HG02610 (cell line): ENCODE measurements around the gene MSANTD2.
A peak's percentile ranks its signal among the peaks of the same experiment; 100 is the strongest.

Experiments
- ATAC-seq: cut with Tn5 transposase; IDR thresholded peaks from one replicate; pipeline ENCODE4 v1.9.1; 2021; ENCODE audit warnings: mild to moderate bottlenecking, moderate library complexity; ENCODE audit not compliant: unreplicated experiment

Gene MSANTD2

DNA sequence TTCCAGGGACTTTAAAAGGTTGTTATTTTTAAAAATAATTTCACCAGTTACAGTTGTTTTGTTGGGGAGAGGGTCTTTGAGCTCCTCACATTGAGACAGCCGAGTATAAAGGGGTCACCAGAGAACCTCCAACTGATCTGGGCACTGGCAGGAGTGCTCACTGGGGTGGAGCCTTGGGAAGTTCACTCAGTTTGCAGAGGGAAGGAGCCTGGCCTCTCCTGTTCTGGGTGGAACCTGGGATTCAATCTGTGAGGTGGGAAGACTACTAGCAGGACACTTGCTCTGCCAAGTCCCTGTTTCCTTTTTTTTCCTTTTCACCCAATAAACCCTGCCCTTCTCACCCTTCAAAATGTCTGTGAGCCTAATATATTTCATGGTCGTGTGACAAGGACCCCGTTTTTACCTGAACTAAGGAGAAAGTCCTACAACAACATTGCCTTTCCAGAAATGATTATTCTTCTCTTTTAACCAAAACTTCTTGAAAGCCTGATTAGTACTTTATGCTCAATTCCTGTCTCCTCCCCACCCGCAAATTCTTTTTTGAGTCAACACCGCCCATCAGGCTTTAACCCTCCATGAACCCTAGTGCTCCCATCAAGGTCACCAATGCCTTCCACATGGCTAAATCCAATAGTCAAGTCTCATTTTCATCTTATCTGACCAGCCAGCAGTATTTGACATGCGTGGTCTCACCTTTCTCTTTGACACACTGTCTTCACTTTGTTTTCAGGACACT, 22.0 kb upstream of the MSANTD2 start:
- no peak for ATAC-seq

DNA sequence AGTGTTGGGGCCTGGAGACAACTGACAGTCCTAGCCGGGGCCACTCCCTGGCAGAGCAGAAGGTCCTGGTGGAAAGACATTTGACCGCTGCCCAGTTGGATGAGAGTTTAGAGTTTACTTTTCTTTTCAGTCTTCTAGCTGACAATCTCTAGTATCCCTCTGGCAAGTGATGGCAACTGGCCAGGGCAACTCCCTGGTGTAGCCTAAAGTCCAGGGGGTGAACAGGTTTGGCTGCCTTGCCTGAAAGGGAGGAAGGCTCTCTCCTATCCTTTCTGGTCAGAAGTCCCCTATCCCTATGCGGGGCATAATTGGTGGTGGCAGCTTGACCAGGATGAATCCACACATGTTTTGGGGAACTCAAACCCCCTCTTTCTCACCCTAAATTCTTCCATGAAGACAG, 16.8 kb upstream of the MSANTD2 start:
- ATAC-seq: no peak

DNA sequence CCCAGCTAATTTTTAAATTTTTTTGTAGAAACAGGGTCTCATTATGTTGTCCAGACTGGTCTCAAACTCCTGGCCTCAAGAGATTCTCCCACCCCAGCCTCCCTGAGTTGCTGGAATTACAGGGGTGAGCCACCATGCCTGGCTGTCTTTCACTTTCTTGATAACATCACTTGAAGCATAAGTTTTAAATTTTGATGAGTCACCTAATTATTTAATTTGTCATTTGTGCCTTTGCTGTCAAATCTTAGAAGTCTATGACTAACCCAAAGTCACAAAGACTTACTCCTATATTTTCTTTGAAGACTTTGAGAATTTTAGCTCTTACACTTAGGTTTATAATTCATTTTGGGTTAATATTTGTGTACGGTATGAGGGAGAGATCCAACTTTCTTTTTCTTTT, 14.5 kb upstream of the MSANTD2 start:
- no peak for ATAC-seq

DNA sequence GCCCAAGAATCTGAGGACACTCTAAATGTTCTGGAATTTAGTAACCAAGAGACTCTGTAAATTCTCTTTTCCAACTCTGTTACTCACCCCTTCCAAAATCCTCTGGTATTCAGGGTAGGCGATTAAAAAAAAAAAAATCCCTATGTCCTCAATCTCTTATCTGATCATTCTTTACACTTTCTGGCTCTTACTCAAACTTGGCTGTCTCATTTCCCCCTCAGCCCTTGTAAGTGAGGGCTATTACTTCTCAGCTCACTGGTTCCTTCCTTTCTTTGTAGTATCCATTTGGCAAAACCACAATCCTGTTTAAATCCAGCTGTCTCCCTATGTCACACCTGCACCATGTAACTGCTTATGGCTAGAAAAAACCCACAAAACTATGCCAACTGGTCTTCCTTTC, 12.7 kb upstream of the MSANTD2 start:
- no peak for ATAC-seq

DNA sequence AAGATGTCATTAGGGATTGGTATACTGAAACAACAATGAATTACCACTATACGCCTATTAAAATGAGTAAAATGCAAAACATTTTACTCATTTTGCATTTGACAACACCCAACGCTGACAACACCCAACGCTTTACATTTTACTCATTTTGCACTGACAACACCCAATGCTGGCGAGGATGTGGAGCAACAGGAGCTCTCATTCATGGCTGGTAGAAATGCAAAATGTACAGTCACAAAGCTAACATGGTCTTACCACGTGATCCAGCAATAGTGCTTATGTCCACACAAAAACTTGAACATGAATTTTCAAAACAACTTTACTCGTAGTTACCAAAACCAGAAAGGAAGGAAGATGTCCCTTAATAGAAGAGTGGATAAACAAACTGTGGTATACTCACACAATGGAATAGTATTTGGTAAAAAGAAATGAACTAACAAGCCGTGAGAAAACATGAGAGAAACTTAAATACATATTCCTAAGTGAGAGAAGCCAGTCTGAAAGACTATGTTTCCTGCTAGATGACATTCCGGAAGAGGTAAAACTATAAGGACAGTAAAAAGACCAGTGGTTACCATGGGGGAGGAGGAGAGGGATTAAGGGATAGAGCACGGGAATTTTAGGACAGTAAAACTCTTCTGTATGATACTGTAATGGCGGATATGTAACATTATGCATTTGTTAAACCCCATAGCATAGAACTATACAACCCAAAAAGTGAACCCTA, 11.4 kb upstream of the MSANTD2 start:
- ATAC-seq: no peak

DNA sequence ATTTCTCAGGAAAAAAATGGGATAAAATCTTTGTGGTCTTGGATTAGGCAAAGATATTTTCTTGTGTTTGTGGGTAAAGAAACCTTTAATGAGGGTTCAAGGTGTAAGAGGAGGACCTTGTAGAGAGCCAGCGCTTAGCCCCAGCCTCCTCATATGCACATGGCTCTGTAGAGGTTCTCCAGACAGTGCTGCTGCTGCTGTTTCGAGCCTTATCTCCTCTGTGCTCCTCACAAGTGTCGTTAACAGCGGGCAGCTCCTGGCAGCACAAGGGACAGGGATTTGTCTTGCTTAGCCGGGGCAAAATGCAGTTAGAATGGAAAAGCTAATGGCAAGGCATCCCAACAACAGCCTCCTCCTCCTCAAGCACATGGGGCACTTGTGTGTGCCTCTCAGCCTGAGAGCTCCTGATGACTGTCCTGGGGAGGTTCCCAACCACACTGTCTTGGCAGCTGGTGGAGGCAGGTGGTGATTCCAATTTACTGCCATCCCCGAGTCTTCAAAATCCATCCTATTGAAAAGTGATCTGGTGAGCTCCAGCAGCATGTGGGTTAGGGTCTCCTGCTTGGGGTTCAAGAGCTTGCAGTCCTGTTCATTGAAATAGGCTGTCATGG, 7.6 kb upstream of the MSANTD2 start:
- ATAC-seq: no peak

DNA sequence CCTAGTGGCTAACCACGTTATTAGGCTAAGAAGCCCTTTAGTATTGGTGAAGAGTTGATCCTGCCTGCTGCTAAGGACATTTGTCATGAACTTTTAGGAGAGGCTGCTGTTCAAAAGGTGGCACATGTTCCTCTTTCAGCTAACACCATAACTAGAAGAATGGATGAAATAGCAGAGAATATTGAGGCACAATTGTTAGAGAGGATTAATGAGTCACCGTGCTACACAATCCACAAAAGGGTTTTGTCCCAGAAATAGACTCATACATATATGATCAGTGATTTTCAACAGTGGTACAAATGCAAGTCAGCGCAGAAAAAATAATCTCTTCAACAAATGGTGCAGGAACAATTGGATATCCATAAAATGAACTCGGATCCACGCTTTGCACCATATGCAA, 7.0 kb upstream of the MSANTD2 start:
- no peak for ATAC-seq

DNA sequence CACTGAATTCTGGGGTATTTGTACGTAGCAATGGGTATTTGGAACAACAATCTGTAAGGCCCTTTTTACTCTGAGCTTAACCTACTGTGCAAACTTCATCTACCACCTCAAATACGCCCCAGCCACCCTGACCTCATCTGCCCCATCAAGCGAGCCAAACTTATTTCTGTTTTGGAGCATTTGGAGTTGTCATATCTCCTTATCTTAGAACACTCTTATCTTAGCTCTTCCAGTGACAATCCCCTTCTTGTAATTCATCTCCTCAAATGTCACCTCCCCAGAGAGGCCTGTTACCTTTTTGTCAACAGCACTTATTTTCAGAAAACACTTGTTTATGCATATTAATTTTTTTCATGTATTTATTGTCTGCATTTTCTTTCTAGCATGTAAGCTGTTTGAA, 4.7 kb upstream of the MSANTD2 start:
- ATAC-seq: no peak

DNA sequence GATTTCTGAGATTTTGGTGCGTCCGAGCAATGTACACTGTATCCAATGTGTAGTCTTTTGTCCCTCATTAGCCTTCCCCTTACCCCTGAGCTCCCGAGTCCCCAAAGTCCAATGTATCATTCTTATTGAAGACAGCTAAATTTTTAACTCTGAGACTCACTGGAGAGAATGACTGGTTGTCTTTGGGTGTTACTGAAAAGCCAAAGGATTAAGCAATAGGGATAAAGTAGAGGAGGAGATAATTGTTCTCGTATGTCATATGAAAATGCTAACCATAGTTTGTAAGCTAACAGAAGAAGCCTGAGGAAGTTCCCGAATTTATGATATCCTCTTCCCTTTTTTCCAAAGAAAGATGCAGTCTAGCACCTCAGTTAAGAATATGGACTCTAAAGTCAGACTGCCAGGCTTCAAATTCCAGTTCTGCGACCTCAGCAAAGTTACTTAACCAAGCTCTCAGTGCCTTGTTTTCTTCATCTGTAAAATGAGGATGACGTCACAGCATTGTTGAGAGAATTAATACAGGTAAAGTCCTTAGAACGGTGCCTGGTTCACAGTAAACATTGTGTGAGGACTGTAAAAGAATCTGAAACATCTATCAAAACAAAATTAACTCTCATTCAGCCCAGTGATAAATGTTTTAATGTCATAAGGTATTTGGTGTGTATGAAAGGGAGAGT, 1.6 kb upstream of the MSANTD2 start:
- ATAC-seq: no peak

DNA sequence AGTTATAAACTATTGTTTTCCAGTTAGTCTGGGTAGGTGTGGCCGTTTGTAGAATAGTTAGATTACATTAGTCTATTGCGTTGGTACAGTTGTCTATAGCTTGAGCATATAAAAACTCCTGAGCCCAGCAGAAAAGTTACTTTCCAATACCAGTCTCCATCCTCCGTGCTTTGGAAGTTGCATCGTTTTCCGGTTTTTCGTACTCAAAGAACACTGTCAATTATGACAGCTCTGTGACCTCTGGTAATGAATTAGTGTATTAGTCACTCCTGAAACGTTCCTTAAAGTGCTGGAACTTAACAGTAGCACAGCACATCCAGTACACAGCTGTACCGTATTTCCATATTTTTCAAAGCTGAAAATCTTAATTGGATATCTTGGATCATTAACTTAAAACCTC, 808 bp upstream of the MSANTD2 start:
- ATAC-seq: no peak

DNA sequence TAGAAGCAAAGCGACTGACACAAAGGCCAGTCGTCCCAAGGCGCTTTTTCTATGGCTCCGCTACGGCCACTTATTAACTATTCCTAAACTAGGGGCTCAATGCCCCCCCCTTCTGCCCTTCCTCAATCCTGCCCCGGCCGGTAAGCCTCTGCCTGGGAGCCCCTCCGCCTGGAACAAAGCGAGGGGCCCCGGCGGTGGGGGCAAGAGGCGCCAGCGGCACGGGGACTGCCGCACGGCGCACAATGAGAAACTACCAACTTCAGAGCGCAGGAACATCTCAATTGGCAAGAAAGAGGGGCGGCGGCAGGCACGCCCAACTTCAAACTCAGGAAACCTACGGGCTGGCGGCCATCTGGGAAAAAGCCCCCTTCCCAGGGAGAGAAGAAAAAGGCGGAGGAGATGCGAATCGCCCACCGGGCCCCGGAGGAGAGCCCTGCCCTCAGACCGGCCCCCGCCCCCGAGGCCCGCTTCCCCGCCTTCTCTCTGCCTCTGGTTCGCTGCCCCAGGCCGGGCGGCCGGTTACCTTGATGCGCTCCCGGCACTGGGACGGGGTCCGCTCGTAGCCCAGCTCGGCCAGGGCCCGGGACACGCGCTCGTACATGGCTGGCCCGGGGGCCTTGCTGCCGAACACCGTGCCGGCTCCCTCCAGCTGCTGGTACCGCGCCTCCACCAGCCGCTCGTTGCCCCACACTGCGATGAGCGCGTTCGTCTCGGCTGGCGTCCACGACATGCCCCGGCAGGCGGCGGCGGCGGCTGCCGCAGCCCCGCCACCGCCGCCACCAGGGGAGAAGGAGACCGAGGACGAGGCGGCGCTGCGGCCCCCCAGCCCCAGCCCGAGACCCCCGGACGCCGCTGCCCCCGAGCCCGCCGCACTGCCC, 619 bp downstream of the MSANTD2 start:
- peak; percentile 39 for ATAC-seq

DNA sequence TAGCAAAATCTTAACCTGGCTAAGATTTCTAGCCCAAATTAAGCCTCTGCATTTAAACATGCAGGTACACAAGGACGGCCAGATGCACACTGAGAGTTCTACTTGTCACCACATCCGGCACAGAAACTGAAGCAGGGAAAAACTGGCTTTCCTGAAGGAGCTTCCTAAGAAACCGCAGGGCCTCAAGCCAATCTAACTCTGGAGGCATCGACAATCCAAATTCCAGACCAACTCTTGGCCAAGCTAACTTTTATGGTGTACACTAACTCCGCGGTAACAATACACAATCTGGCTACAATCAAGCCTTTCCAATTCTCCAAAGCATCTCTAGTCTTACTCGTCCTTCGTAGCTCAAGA, 1.2 kb downstream of the MSANTD2 start:
- ATAC-seq: peak; percentile 16

DNA sequence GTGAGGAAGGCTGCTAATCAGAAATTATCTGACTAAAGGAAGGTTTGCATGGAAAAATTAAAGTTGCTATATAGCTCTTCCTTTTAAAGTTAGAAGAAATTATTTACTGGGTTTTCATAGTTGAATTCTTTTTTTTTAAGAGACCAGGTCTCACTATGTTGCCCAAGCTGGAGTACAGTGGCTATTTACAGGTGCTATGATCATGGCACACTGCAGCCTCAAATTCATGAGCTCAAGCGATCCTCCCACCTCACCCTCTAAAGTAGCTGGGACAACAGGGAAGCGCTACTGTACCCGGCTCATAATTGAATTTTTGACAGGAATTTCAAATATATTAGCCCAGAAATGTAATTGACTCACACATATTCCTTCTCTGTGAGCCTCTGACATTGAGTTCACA, 3.9 kb downstream of the MSANTD2 start:
- ATAC-seq: no peak

DNA sequence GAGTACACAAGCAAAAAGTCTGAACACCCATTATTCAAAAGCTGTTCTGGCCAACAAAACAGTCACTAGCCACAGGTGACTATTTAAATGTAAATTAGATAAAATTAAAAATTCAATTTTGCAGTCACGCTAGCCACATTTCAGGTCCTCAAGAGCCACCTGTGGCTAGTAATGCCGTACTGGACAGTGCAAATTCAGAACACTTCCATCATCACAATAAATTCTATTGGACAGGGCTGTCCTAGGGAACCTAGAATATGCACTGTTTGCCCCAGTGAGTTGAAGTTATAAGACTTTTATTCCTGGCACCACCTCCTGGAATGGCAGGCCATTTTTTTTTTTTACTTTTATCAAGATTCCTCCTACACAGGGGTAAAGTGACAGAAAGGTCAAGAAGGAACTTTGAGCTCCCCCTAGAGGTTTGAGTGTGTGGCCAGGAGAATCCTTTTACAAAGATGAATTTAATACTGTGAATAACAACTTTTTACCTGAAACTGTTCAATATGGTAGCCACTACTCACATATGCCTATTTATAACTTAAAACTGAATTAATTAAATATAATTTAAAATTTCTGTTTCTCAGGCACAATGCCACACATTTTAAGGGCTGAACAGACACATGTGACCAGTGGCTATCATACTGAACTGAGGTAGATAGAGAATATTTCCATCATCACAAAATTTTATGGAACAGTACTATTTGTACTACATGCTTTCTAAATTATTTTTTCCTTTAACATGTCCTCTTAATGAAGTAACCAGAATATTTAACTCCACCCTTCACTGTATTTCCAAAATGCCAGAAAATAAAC, 6.5 kb downstream of the MSANTD2 start:
- no peak for ATAC-seq

DNA sequence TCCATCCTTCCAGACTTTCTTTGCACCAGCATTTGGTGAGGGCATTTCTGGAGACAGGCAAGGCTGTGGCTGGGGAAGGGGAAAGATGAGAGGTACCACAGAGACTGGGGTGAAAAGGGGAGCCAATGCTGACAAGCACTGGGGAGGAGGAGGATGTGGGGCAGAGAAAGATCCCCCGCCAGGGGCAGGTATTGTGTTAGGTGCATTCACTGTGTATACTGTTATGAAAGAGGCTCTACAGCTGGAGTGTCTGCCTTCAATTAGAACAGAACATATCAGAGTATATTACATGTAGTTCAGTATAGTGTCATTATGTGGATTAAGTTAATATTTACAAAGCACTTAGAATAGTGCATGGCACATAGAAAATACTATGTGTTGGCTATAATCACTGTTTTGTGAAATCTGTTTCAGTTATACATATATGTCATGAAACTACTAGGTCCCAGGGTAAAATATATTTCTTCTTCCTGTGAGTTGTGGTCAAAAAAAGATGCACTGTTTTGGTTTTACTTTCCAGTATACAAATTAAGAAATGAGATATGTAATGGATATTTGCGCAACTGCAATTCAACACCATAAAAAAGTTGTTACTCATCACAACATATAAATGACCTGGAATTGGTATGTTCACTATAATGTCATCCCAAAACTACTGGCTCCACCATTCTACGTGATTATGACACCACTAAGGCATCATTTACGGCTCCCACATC, 8.4 kb downstream of the MSANTD2 start:
- peak; percentile 71 for ATAC-seq

DNA sequence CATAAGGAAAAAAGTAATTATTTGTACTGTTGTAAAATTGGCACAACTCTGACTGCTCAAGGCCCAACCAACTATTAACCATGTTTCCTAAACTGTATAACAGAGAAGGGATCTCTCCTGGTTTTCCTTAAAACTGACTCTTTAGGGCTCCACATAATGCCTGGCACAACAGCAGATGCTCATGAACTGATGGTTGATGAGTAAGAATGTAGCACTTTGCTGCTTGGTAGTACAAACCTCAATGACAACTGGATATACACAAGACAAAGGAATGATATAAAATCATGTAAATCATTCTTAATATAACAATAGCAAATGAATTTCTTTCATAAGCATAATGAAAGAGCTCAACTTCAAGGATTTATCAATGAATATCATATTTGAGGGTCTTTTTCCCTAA, 11.7 kb downstream of the MSANTD2 start:
- ATAC-seq: no peak

DNA sequence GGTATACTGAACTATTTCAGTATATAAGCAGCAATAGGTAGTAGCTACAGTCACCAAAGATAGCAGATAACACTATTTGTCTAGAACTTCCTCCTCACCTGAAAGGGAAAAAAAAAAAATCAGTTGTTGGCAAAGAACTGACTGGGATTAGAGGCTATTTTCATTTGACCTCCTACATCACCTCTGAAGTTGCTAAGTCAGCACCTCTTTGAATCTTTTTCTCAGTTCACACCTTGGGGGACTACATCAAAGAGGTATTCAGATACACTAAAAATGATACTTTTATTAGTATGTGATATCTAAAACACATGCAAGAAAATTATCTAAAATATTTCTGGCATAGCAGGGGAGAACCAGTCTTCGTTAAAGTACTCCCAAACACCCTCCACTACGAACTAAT, 16.2 kb downstream of the MSANTD2 start:
- ATAC-seq: no peak

DNA sequence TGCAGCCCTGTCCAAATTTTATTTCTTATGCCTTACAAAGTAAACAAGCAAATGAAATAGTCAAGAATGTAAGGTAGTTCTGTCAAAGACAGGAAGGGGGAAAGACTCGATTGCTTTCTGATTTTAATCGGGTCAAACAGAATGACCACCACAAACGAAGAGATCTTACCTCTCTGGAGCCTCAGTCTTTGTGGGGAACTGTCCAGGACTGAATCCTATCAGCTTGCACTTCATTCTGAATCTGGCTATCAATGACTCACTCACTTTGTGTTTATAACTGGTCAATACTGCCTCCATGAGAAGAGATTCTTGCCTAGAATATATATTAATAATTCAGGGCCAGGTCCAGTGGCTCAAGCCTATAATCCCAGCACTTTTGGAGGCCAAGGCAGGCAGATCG, 17.2 kb downstream of the MSANTD2 start:
- ATAC-seq: no peak

DNA sequence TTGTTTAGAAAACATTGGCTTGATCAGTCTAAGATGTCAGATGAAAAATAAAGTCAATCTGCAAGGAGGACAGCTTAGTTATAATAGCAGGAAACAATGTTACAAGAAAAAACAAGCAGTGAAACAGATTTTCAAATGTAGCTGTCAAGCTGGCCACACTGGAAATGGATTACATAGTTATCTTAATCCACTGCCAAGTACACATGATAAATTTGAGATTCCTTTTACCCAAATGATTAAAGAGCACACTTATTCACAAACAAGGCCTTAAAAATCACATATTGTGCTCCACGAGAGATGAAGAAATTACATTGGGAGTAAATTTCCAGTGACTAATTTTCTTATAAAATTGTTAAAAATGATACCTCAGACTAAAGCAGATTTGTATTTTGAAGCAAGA, 20.6 kb downstream of the MSANTD2 start:
- ATAC-seq: no peak
